Measurements from ENCODE around the gene FBXO24. TPM values are rescaled to one million over a fixed set of nuclear protein-coding genes. Genes with fewer than 3 reads are reported as not detected.
A peak's percentile ranks its signal among the peaks of the same experiment; 100 is the strongest.

Gene FBXO24
- total RNA-seq, 4 donors from 2014 or later: 0.30 to 2.2 (median 0.84) TPM; not detected in 1

GRCh38 chr7:100580466-100581283 is 5.5 kb upstream of the FBXO24 start:
- peaks cover 0 to 35% (median 24%) of the 10 kb centered on the region in 4 donors for H3K4me1 ChIP-seq
- H3K27ac ChIP-seq: no peak overlapping the region
- H3K9me3 ChIP-seq: no peaks in the 10 kb centered on the region
- H3K36me3 ChIP-seq: peaks cover 3 to 75% (median 50%) of the 10 kb centered on the region in 3 donors
- no peaks in the 10 kb centered on the region for H3K27me3 ChIP-seq
- DNase-seq (ENCODE audit: low spot score in 2 of 2): no peak
- no peak overlapping the region for H3K4me3 ChIP-seq
- TF ChIP-seq POLR2A (IDR thresholded peaks at IDR 0.05) (no peak), CTCF (IDR thresholded peaks at IDR 0.05) (no peak), EP300 (IDR thresholded peaks at IDR 0.05) (no peak)
- WGBS, 2 donors: 81 to 89% methylated on average over 8 to 11 of the region's 11 CpGs

GRCh38 chr7:100582041-100582579 is 4.0 kb upstream of the FBXO24 start:
- peak overlapping the region in 3 of 4 donors; percentile 93 to 96 (median 95) for H3K27ac ChIP-seq
- 77 to 88% methylated on average over 19 to 20 of the region's 20 CpGs for WGBS, 2 donors

GRCh38 chr7:100582650-100583049 is 3.5 kb upstream of the FBXO24 start:
- H3K9me3 ChIP-seq: no peaks in the 10 kb centered on the region
- peak overlapping the region in 2 of 4 donors; percentile 70 to 86 for H3K4me3 ChIP-seq
- H3K36me3 ChIP-seq: peaks cover 3 to 55% (median 35%) of the 10 kb centered on the region in 3 donors
- H3K4me1 ChIP-seq: peaks cover 0 to 45% (median 24%) of the 10 kb centered on the region in 4 donors
- WGBS, 2 donors: 72 to 75% methylated on average over 11 of the region's 11 CpGs
- no peak for DNase-seq (ENCODE audit: low spot score in 2 of 2)
- no peaks in the 10 kb centered on the region for H3K27me3 ChIP-seq
- H3K27ac ChIP-seq: peak overlapping the region; percentile 12 to 96 (median 94)
- TF ChIP-seq POLR2A (IDR thresholded peaks at IDR 0.05) (no peak), CTCF (IDR thresholded peaks at IDR 0.05) (no peak), EP300 (IDR thresholded peaks at IDR 0.05) (no peak)

More at GRCh38 chr7:100582041-100582579, 4.0 kb upstream of the FBXO24 start:
- no peak for TF ChIP-seq POLR2A (IDR thresholded peaks at IDR 0.05)
- no peak for TF ChIP-seq CTCF (IDR thresholded peaks at IDR 0.05)
- no peak for TF ChIP-seq EP300 (IDR thresholded peaks at IDR 0.05)
- Histone ChIP-seq H3K4me3 (no peak overlapping the region), H3K4me1 (peaks cover 0 to 40% (median 24%) of the 10 kb centered on the region in 4 donors), H3K27me3 (no peaks in the 10 kb centered on the region), H3K36me3 (peaks cover 3 to 61% (median 41%) of the 10 kb centered on the region in 3 donors), H3K9me3 (no peaks in the 10 kb centered on the region)
- no peak for DNase-seq (ENCODE audit: low spot score in 2 of 2)

- H3K9me3 ChIP-seq: no peaks in the 10 kb centered on the region
- no peaks in the 10 kb centered on the region for H3K27me3 ChIP-seq
- WGBS, 2 donors: 30 to 31% methylated on average over 21 to 23 of the region's 23 CpGs
- H3K27ac ChIP-seq: peak overlapping the region; percentile 87 to 96 (median 94)
- DNase-seq (ENCODE audit: low spot score in 2 of 2): peak; percentile 44 to 58
- peaks cover 3 to 48% (median 28%) of the 10 kb centered on the region in 3 donors for H3K36me3 ChIP-seq
- TF ChIP-seq CTCF (IDR thresholded peaks at IDR 0.05) (no peak), POLR2A (IDR thresholded peaks at IDR 0.05) (no peak), EP300 (IDR thresholded peaks at IDR 0.05) (peak in 1 of 2 donors; percentile 36)
- H3K4me1 ChIP-seq: peaks cover 0 to 47% (median 24%) of the 10 kb centered on the region in 4 donors
- H3K4me3 ChIP-seq: peak overlapping the region; percentile 70 to 93 (median 84)
These were observed 2.7 kb upstream of the FBXO24 start for GRCh38 chr7:100583132-100584053.
